Islet precursor cell (in vitro differentiated cells): ENCODE measurements around the gene RYR1.
A peak's percentile ranks its signal among the peaks of the same experiment; 100 is the strongest.
"Not testable (repeated sequence)": the region's sequence is repeated elsewhere in the genome, so short reads cannot be mapped to it uniquely, and the experiment has no call there.

ENCODE experiments used
- DNase-seq: peaks from one replicate; pipeline ENCODE4 v3.0.0-alpha.2; 2018

The RYR1 gene

DNA sequence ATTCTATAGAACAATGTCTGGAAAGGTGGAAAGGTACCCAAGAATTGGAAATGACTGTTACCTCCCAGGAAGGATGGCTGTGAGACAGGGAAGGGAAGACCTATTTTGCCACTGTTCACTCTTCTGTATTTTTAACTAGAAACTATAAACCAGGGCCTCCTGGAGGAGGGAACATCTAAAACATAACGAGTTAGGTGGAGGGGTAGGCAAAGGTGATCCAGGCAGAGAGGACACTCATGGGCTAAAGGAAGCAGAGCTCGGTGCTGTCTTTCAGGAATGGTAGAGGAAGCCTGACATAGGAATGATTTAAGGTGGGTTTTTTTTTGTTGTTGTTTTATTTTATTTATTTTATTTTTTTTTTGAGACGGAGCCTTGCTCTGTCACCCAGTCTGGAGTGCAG is 191.3 kb downstream of the RYR1 start:
- DNase-seq: no peak

GRCh38 chr19:38626401-38626800 is 192.9 kb downstream of the RYR1 start:
- no peak for DNase-seq

DNA sequence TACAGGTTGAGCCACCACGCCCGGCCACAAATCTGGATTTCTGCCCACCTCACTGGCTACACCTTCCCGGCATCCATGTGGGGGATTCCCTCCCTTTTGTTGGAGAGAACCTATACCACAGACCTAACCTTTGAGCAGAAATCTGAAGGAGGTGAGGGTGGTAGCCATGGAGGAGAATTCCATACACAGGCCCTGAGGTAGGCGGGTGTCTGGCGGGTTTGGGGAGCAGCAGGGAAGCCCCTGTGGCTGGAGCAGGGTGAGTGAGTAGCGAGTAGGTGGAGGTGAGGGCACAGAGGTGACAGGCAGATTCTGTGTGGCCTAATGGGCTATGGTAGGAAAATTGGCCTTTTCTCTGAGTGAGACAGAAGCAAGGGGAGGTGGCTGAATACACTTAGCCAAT is 196.1 kb downstream of the RYR1 start:
- DNase-seq: no peak

- not testable (repeated sequence) for DNase-seq
Measured at GRCh38 chr19:38631301-38631700, 197.8 kb downstream of the RYR1 start.

- not testable (repeated sequence) for DNase-seq
Measured at GRCh38 chr19:38631811-38632475, 198.5 kb downstream of the RYR1 start.

DNA sequence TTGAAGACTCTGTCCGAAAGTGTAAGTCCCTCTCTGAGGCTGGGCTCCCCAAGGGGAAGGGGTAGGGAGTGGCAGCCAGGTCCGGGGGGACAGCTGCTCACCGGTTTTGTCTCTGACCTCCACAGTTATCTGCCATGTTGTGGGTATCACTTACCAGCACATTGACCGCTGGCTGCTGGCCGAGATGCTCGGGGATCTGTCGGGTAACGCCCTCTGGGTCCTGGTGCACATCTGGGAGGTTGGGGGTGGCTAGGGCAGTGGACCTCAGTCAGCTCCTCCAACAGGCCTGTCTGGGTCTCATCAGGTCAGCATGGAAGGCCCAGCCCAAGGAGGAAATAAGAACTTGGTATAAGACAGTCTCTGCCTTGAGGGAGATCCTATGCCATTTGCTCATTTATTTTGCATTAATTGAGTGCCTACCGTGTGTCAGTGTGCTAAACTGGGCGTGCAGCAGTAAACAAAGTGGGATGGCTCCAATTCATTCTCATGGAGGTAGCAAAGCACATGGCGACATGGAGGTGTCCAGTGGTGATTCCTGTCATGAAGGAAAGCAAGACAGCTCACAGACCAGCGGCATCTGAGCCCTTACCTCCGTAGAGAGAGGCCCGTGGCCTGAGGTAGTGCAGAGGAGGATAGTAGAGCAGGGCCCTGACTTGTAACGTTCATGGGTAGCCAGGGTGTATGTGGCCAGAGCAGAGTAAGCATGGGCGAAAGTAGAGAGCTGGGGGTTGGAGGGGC is 199.2 kb downstream of the RYR1 start:
- DNase-seq: no peak

DNA sequence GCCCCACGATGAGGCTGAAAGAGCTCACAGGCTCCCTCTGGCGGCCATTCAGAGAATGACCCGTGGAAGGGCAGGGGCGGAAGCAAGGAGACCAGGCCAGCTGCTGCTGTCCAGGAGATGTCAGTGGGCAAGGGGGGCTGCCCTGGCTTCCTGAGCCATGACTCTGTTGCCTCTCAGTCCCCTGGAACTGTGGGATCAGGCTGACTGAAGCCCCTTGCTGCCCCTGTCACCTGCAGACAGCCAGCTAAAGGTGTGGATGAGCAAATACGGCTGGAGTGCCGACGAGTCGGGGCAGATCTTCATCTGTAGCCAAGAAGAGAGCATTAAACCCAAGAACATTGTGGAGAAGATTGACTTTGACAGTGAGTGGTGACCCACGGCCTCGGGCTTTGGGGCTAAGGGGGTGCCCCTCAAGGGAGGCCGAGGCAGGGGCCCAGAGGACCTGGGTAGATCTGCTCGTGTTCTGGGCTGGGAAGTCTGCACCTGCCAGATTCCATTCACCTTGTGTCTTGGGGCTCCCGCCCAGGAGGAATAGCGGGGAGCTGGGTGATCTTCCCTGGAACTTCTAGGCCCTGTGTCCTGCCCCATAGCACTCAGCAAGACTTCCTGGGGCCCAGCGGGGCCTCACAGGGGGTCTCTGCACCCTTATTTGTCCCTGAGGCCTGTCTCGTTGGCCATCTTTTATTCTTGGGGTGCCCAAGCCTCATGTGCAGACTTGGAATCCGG is 201.4 kb downstream of the RYR1 start:
- peak; percentile 87 for DNase-seq

DNA sequence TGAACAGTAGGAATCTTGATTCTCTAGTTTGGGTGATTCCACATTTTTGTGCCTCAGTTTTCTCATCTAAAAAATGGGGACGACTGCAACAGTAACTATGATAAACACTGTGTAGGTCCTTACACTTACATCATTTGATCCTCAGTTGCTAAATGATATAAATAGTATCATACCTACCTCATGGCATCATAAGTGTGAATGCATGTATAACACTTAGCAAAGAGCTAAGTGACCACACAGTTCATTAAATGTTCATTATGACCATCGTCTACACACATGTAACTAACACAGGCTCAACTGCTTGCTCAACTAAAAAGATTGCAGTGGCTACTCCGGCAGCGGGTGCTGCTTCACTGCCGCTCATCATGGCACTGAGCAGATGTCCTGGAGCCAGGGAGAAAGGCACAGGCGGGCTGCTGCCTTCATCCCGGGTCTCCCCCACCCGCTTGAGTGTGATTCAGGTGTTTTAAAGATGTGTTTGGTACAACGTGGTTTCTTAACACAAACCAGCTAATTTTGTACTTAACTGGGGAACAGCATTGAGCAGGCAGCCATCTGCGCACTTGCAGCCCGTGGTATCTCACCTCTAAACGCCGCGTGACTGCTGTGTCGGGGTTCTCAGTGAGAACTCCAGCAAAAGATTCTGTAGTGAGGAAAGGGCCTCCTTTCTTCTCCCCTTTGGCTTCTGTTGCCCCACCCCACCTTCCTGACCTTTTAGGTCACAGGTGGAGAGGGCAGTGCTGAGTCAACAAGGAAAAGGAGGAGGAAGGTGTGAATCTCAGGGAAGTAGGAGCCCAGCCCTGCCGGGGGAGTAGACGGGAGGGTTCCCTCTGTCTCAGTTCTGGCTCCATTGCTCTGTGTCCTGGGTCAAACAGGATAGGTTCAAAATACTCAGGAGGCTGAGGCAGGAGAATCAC is 202.2 kb downstream of the RYR1 start:
- peak; percentile 63 for DNase-seq
